ENCODE data around the gene C19orf85. TPM values are rescaled to one million over a fixed set of nuclear protein-coding genes. Genes with fewer than 3 reads are reported as not detected.
"Not testable (repeated sequence)": the region's sequence is repeated elsewhere in the genome, so short reads cannot be mapped to it uniquely, and the experiment has no call there.

The C19orf85 gene
- total and polyA plus RNA-seq, 2 experiments from 2014 or later: not detected

DNA sequence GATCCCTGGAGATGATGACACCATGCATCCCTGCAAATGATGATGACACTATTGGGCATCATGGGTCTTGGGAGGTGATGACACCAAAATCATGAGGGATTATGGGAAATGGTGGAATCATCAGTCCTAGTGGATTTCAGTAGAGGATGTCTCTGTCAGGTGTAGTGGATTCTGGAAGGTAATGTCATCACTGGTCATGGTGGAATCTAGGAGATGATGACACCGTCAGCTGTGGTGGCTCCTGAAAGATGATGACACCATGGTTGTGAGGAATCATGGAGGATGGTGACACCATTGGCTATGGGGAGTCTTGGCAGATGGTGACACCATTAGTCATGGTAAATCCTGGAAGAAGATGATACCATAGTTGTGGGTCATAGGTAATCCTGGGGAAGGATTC, 33.4 kb downstream of the C19orf85 start:
- peak; percentile 22 for DNase-seq
- no peaks in the 10 kb centered on the region for H3K79me2 ChIP-seq (ENCODE audit: insufficient read depth)
- in situ Hi-C loops (cut with MboI): no loop called here
- WGBS, 2 experiments (ENCODE audit: low coverage in 1 of 2, low lambda C conversion rate in 2 of 2, missing lambda C conversion rate in 2 of 2): 58 to 65% methylated on average over 1 of the region's 1 CpG
- H3K9me3 ChIP-seq (ENCODE audit: low read depth): no peaks in the 10 kb centered on the region
- H3K4me1 ChIP-seq (ENCODE audit: insufficient read depth): no peaks in the 10 kb centered on the region
- H3F3A ChIP-seq (ENCODE audit: insufficient read depth): no peaks in the 10 kb centered on the region
- no peak overlapping the region for H3K4me2 ChIP-seq (ENCODE audit: unreplicated experiment)
- H3K9me2 ChIP-seq (ENCODE audit: insufficient read depth): no peaks in the 10 kb centered on the region
- TF ChIP-seq EZH2 (IDR thresholded peaks at IDR 0.05; ENCODE audit: insufficient read depth, poor library complexity, severe bottlenecking) (no peak), EZH2phosphoT487 (IDR thresholded peaks at IDR 0.05; ENCODE audit: insufficient read depth, low read depth) (no peak)
- no peak overlapping the region for H2AFZ ChIP-seq
- H4K20me1 ChIP-seq (ENCODE audit: insufficient read depth): no peaks in the 10 kb centered on the region
- H3K27ac ChIP-seq: no peak overlapping the region
- no peaks in the 10 kb centered on the region for H3K36me3 ChIP-seq (ENCODE audit: low read depth)
- H3K27me3 ChIP-seq (replicated peaks; ENCODE audit: insufficient read depth): 0 out of 2 replicates have a peak, but pooled peaks cover 3% of the 10 kb centered on the region
- H3K4me3 ChIP-seq: no peak overlapping the region
- no peak overlapping the region for H3K9ac ChIP-seq

DNA sequence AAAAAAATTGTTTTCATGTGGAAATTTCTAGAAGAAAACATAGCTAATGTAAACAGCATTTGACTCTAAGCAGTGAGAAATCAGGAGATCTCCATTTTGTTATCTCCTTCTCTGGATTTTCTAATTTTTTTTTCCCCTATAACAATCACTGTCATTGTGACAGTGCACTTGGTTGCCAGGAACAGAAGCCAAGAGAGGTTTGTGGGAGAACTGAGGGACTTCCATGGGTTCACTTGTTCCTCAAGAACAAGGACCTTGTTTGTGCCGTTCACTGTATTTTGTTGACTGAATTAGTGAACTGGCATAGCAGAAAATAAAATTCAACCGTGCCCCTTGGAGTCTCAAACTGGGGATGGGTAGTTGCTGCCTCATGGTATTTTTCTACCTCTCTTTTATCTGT, 38.5 kb downstream of the C19orf85 start:
- H3K4me2 ChIP-seq (ENCODE audit: unreplicated experiment): no peak overlapping the region
- WGBS, 2 experiments (ENCODE audit: low coverage in 1 of 2, low lambda C conversion rate in 2 of 2, missing lambda C conversion rate in 2 of 2): 21 to 24% methylated on average over 2 of the region's 2 CpGs
- H4K20me1 ChIP-seq (ENCODE audit: insufficient read depth): no peaks in the 10 kb centered on the region
- no peak for DNase-seq
- peaks cover 27% of the 10 kb centered on the region; the same call in 1 of the 2 replicates for H3K27me3 ChIP-seq (replicated peaks; ENCODE audit: insufficient read depth)
- H3K4me1 ChIP-seq (ENCODE audit: insufficient read depth): no peaks in the 10 kb centered on the region
- H3K9me3 ChIP-seq (ENCODE audit: low read depth): no peaks in the 10 kb centered on the region
- no peak overlapping the region for H3K27ac ChIP-seq
- no peaks in the 10 kb centered on the region for H3F3A ChIP-seq (ENCODE audit: insufficient read depth)
- H3K36me3 ChIP-seq (ENCODE audit: low read depth): no peaks in the 10 kb centered on the region
- TF ChIP-seq EZH2phosphoT487 (IDR thresholded peaks at IDR 0.05; ENCODE audit: insufficient read depth, low read depth) (no peak), EZH2 (IDR thresholded peaks at IDR 0.05; ENCODE audit: insufficient read depth, poor library complexity, severe bottlenecking) (no peak)
- no peak overlapping the region for H3K9ac ChIP-seq
- H2AFZ ChIP-seq: no peak overlapping the region
- no peaks in the 10 kb centered on the region for H3K79me2 ChIP-seq (ENCODE audit: insufficient read depth)
- in situ Hi-C loops (cut with MboI): no loop called here
- H3K4me3 ChIP-seq: no peak overlapping the region
- no peaks in the 10 kb centered on the region for H3K9me2 ChIP-seq (ENCODE audit: insufficient read depth)

DNA sequence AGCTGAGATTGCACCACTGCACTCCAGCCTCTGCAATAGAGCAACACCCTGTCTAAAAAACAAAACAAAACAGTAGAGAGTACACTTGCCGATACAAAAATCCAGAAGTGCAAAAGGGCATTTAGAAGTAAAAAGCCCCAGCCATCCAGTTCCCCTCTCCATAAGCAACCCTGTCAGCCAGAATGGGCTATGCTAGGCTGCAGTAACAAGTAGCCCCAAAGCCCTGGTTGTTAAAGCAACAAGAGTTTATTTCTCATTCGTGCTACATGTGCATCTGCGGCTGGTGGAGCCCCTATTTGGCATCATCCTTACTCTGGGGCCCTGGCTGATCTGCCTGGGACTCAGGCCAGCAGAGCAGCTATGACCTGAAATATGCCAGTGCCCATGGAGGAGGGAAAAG, 40.0 kb downstream of the C19orf85 start:
- Histone ChIP-seq H2AFZ (no peak overlapping the region), H3K9ac (no peak overlapping the region), H3K4me3 (no peak overlapping the region), H3K79me2 (ENCODE audit: insufficient read depth) (no peaks in the 10 kb centered on the region), H3K9me2 (ENCODE audit: insufficient read depth) (no peaks in the 10 kb centered on the region), H3K27ac (no peak overlapping the region), H4K20me1 (ENCODE audit: insufficient read depth) (no peaks in the 10 kb centered on the region), H3K9me3 (ENCODE audit: low read depth) (no peaks in the 10 kb centered on the region), H3K27me3 (replicated peaks; ENCODE audit: insufficient read depth) (peaks cover 27% of the 10 kb centered on the region; the same call in 1 of the 2 replicates), H3K36me3 (ENCODE audit: low read depth) (no peaks in the 10 kb centered on the region), H3K4me2 (ENCODE audit: unreplicated experiment) (no peak overlapping the region), H3K4me1 (ENCODE audit: insufficient read depth) (no peaks in the 10 kb centered on the region), H3F3A (ENCODE audit: insufficient read depth) (no peaks in the 10 kb centered on the region)
- no peak for TF ChIP-seq EZH2phosphoT487 (IDR thresholded peaks at IDR 0.05; ENCODE audit: insufficient read depth, low read depth)
- no peak for TF ChIP-seq EZH2 (IDR thresholded peaks at IDR 0.05; ENCODE audit: insufficient read depth, poor library complexity, severe bottlenecking)
- in situ Hi-C loops (cut with MboI): no loop called here
- no peak for DNase-seq
- WGBS, 2 experiments (ENCODE audit: low coverage in 1 of 2, low lambda C conversion rate in 2 of 2, missing lambda C conversion rate in 2 of 2): 41 to 43% methylated on average over 3 of the region's 3 CpGs

DNA sequence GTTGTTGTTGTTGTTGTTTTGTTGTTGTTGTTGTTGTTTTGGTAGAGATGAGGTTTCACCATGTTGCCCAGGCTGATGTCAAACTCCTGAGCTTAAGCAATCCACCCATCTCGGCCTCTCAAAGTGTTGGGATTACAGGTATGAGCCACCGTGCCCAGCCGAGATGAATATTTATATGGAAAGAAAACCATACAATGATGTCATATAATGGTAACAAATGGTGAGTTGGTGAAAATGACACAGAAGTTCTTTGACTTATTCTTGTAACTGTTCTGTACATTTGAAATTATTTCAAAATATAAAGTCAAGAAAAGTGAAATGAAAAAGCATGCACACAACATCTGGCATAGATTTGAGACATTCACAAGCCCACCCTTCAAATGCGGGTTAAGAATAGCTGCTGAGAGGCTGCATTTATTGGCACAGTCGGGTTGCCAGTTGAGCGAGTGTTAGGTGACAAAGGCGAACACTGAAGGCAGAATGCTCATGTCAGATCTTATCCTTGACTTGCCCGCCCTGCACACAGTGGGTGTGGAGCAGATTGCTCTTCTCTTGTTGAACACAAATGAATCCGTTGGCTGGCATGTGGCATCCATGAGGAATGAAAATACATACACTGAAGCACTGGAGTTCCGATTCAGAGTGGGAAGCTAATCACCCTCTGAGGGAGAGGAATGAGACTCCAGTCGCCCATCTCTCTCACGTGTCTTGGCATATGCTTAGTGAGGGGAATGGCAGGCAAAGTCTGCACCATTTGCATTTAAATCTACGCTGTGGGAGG, 41.1 kb downstream of the C19orf85 start:
- H2AFZ ChIP-seq: no peak overlapping the region
- TF ChIP-seq EZH2 (IDR thresholded peaks at IDR 0.05; ENCODE audit: insufficient read depth, poor library complexity, severe bottlenecking) (no peak), EZH2phosphoT487 (IDR thresholded peaks at IDR 0.05; ENCODE audit: insufficient read depth, low read depth) (no peak)
- in situ Hi-C loops (cut with MboI): no loop called here
- no peak overlapping the region for H3K4me2 ChIP-seq (ENCODE audit: unreplicated experiment)
- H3K27me3 ChIP-seq (replicated peaks; ENCODE audit: insufficient read depth): peaks cover 27% of the 10 kb centered on the region; the same call in 1 of the 2 replicates
- H3F3A ChIP-seq (ENCODE audit: insufficient read depth): no peaks in the 10 kb centered on the region
- no peaks in the 10 kb centered on the region for H4K20me1 ChIP-seq (ENCODE audit: insufficient read depth)
- no peak overlapping the region for H3K27ac ChIP-seq
- 11 to 15% methylated on average over 13 of the region's 13 CpGs for WGBS, 2 experiments (ENCODE audit: low coverage in 1 of 2, low lambda C conversion rate in 2 of 2, missing lambda C conversion rate in 2 of 2)
- H3K4me3 ChIP-seq: no peak overlapping the region
- no peaks in the 10 kb centered on the region for H3K36me3 ChIP-seq (ENCODE audit: low read depth)
- no peaks in the 10 kb centered on the region for H3K79me2 ChIP-seq (ENCODE audit: insufficient read depth)
- DNase-seq: no peak
- H3K9me3 ChIP-seq (ENCODE audit: low read depth): no peaks in the 10 kb centered on the region
- no peaks in the 10 kb centered on the region for H3K9me2 ChIP-seq (ENCODE audit: insufficient read depth)
- H3K9ac ChIP-seq: no peak overlapping the region
- no peaks in the 10 kb centered on the region for H3K4me1 ChIP-seq (ENCODE audit: insufficient read depth)

DNA sequence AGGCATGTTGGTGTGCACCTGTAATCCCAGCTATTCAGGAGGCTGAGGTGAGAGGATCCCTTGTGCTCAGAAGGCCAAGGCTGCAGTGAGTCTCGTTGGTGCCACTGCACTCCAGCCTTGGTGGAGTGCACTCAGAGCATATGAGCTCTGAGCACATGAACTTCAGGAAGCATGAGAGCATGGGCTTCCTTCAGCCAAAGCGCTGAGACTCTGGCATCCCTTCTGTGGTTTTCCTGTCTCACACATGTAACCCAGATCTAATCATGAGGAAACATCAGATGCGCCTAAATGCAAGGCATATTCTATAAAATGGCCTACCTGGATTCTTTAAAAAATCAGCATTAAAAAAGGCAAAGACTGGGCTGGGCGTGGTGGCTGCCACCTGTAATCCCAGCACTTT, 43.3 kb downstream of the C19orf85 start:
- H3K4me3 ChIP-seq; H3F3A ChIP-seq (ENCODE audit: insufficient read depth); H3K27ac ChIP-seq; H3K36me3 ChIP-seq (ENCODE audit: low read depth); H2AFZ ChIP-seq; H4K20me1 ChIP-seq (ENCODE audit: insufficient read depth); H3K4me1 ChIP-seq (ENCODE audit: insufficient read depth); H3K9me3 ChIP-seq (ENCODE audit: low read depth); H3K9me2 ChIP-seq (ENCODE audit: insufficient read depth); H3K4me2 ChIP-seq (ENCODE audit: unreplicated experiment); H3K9ac ChIP-seq; in situ Hi-C loops (cut with MboI); H3K79me2 ChIP-seq (ENCODE audit: insufficient read depth); DNase-seq: not testable (repeated sequence)
- 31 to 38% methylated on average over 4 of the region's 4 CpGs for WGBS, 2 experiments (ENCODE audit: low coverage in 1 of 2, low lambda C conversion rate in 2 of 2, missing lambda C conversion rate in 2 of 2)
- peaks cover 25% of the 10 kb centered on the region; the same call in 1 of the 2 replicates for H3K27me3 ChIP-seq (replicated peaks; ENCODE audit: insufficient read depth)
